GM19452 (cell line): Measurements from ENCODE around the gene PRDM16.

Source experiments
- ATAC-seq: cut with Tn5 transposase; IDR thresholded peaks from one replicate; pipeline ENCODE4 v1.9.1; 2021; ENCODE audit not compliant: unreplicated experiment

PRDM16 gene

DNA sequence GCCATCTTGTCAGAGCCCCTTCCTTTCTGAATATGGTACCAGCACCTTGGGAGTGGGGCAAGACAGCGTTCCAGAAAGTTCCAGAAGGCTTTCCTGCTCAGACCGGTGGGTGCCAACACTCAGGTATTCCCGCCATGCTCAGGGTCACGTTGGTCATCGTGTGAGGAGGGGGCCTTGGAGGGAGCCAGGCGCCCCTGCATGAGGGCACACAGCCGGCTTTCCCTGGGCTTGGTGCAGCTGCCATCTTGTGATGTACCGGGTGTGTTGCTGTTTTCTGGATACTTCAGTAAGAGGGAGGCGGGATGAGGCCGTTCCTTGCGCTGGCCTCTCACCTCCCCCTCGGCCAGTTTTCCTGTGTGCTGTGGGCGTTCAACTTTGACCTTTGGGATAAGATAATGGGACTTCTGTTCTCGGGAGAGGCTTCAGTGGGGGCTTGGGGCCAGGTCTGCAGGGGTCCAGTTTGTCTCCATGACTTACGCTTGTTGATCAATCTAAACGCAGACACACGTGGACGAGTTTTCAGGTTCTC lies 69.7 kb downstream of the PRDM16 start:
- ATAC-seq = no peak

GRCh38 chr1:3139451-3139852 lies 70.4 kb downstream of the PRDM16 start:
- no peak for ATAC-seq

DNA sequence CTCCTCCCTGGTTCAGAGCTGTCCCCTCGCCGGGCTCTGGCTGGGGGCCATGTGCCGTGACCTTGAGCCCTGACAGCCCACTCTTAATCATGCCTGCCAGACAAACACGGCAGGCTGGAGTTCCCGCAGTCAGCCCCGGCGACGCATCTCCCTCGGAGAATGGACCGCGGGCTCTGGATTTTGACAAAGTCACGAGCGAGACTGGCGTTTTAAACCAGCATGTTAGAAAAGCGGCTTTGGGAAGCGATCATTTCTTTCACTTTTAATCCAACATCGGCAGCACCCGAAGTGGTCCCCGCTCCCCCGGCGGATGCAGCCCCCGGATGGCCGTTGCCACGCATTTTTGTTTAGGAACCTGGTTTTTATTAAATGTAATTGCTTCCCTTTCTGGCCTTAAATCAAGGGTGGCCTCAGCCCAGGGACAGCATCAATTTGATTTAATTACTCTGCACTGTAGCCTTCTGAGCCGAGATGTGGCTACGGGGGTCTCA lies 70.9 kb downstream of the PRDM16 start:
- ATAC-seq = no peak

GRCh38 chr1:3140437-3140836 lies 71.4 kb downstream of the PRDM16 start:
- ATAC-seq = no peak

DNA sequence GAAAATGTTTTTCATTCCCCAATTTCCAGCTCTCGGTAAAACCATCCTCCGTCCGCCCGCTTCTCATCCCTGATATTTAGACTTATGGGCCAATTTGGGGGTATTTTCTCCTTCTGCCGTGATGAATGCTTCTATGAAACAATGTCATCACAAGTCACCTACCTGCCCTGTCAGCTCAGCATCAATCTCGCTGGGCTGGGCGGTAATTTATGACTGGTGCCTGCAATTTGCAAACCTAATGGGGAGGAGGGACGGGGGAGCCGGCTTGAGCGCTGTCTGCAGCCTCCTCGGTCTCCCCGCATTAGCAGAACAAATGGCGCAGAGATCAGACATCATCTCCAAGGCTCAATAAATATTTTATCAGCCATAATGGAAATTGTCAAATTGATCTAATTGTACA lies 72.1 kb downstream of the PRDM16 start:
- no peak for ATAC-seq

- no peak for ATAC-seq
Measured at GRCh38 chr1:3141836-3142235, 72.8 kb downstream of the PRDM16 start.

DNA sequence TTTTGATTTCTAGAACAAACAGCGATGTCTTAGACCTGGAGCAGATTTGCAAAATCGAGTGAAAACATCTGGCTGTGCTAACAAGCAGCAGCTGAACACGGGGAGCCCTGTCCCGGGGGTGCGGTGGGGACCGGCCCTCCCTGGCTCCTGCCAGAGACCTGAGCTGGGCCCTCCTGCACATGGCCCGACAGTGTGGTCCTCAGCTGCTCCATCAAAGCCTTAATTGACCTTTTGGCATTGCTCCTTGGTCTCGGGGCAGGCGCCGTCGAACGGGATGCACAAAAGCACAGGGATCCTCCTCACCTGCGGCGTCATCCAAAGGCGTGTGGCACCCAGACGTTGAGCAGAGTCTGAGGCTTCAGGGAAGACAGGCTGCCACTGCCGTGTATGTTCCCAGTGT lies 73.2 kb downstream of the PRDM16 start:
- no peak for ATAC-seq

DNA sequence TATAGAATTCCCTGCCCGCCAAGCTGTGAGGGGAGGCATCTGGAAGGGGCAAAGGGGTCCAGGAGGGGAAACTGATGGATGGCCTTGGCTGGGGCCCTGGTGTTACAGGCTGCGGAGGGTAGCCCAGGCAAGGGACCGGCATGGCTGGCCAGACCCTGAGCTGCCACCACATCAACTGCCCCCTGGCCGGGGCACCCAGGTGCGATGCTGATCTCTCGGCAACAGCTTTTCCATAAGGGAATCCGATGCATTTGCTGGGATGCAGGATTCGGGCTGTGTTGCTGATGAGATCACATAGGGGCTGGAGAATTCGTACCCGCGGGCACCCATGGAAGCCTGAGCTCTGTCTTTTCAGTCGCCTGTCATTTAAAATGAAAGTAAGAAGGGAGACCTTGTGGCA lies 73.7 kb downstream of the PRDM16 start:
- no peak for ATAC-seq

- ATAC-seq = no peak
Measured at GRCh38 chr1:3145532-3146325, 76.7 kb downstream of the PRDM16 start.

- no peak for ATAC-seq
Measured at GRCh38 chr1:3146458-3146857, 77.5 kb downstream of the PRDM16 start.

- ATAC-seq = no peak
Measured at GRCh38 chr1:3146907-3147306, 77.9 kb downstream of the PRDM16 start.

- no peak for ATAC-seq
Measured at GRCh38 chr1:3148171-3148570, 79.2 kb downstream of the PRDM16 start.

- no peak for ATAC-seq
Measured at GRCh38 chr1:3149277-3149676, 80.3 kb downstream of the PRDM16 start.

DNA sequence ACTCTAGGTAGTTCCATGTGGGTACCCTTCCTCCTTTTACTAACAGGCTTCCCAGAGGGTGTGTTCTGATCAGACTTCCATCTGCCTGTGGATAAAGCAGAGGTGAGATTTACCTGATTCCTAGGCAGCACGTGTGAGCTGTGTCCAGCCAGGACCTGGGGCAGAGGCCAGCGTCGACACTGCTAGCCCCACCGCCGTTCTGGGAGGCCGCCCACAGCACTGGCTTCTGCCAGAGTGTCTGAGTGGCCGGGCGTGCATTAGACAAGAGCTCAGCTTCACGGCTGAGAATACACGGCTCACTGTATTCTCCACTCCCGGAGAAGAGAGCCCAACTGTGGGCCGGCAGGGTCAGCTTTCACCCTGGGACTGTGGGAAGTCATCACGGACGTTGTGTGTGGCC lies 82.5 kb downstream of the PRDM16 start:
- no peak for ATAC-seq

- no peak for ATAC-seq
Measured at GRCh38 chr1:3152143-3152542, 83.1 kb downstream of the PRDM16 start.

GRCh38 chr1:3153197-3153596 lies 84.2 kb downstream of the PRDM16 start:
- ATAC-seq = no peak

- no peak for ATAC-seq
Measured at GRCh38 chr1:3153902-3154795, 85.1 kb downstream of the PRDM16 start.

GRCh38 chr1:3155056-3155925 lies 86.3 kb downstream of the PRDM16 start:
- no peak for ATAC-seq

GRCh38 chr1:3155926-3156220 lies 86.9 kb downstream of the PRDM16 start:
- no peak for ATAC-seq

- ATAC-seq = no peak
Measured at GRCh38 chr1:3156936-3157335, 87.9 kb downstream of the PRDM16 start.

DNA sequence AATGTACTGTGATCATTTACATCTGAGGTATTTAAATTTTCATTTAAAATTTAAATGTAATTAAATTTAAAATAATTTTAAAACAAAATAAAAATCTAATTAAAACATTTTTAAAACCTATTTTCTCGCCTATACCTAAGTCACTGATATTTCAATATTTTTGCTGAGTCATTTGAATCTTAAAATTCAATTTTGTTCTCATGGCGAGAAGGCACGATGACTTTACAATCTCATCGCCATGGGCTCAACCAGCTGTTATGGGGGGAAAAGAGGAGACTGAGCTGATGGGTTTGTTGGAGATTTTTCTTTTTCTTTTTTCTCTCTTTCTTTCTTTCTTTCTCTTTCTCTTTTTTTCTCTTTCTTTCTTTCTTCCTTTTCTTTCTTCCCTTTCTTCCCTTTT lies 89.3 kb downstream of the PRDM16 start:
- ATAC-seq = no peak
